ENCODE data around the gene FGFRL1.

The FGFRL1 gene

DNA sequence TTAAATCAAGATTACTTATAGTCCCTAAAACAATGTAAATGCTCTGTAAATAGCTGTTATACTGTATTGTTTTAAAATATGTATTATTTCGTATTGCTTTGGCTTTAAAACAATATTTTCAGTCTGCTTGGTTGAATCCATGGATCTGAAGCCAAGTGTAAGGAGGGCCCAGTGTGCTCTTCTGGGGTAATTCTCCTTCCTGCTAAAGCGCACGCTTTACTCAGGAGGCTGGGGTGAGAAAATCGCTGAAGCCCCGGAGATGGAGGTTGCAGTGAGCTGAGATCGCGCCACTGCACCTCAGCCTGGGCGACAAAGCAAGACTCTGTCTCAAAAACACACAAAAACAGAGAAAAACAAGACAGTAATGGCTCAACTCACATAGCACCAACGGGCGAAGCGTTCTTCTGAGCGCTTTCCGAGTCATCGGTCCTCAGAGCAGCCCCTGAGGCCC lies 25.0 kb upstream of the FGFRL1 start:
- Mint-ChIP-seq H3K4me3 (peak overlapping the region; percentile 91), H3K9me3 (no peaks in the 10 kb centered on the region), H3K27ac (peak overlapping the region; percentile 85), H3K4me1 (ENCODE audit: low read depth) (peaks cover 12% of the 10 kb centered on the region), H3K36me3 (ENCODE audit: low read depth) (no peaks in the 10 kb centered on the region), H3K27me3 (ENCODE audit: low read depth) (no peaks in the 10 kb centered on the region)

GRCh38 chr4:986879-987623 lies 24.4 kb upstream of the FGFRL1 start, which contains the start of gene IDUA:
IDUA (plus strand) TSS chr4:987044; CDS start chr4:987085, 41 bp downstream.
- no peaks in the 10 kb centered on the region for H3K36me3 Mint-ChIP-seq (ENCODE audit: low read depth)
- peak within 1 kb of the TSS; percentile 91 for H3K4me3 Mint-ChIP-seq
- peak within 1 kb of the TSS; percentile 85 for H3K27ac Mint-ChIP-seq
- no peaks in the 10 kb centered on the region for H3K27me3 Mint-ChIP-seq (ENCODE audit: low read depth)
- peaks cover 12% of the 10 kb centered on the region for H3K4me1 Mint-ChIP-seq (ENCODE audit: low read depth)
- H3K9me3 Mint-ChIP-seq: no peaks in the 10 kb centered on the region

DNA sequence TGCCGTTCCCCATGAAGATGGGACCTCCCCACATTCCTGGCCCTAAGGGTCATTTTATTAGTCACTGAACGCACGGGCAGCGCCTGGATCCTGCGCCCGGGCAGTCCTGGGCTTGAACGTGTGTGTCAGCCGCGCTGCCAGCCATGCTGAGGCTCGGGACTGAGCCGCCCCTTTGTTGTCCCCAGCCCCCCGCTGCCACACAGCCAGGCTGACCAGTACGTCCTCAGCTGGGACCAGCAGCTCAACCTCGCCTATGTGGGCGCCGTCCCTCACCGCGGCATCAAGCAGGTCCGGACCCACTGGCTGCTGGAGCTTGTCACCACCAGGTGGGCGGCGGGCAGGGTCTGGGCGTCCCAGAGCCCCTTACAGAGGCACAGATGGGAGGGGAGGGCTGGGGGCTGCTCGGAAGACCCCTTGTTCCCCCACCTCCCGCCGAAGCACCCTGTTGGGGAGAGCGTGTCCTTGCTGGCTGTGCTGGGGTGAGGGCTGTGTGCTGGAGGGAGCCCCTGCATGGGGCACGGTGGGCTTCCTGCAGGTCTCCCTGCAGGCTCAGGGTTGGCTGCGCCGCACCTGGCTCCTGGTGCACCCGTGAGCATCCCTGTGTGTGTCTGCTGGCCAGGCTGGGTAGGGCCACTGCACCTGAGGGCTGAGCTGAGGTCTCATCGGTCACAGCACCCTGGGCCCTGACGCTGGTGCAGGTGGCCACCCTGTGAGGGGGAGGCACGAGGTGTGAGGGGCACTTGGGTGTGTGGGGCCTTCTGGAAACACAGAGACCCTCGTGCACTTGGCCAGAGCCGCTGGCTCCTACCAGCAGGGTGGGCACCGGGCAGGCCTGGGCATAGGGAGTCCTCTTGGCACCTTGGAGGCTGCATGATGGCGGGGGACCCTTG lies 23.6 kb upstream of the FGFRL1 start:
- Mint-ChIP-seq H3K27me3 (ENCODE audit: low read depth) (no peaks in the 10 kb centered on the region), H3K27ac (no peak overlapping the region), H3K9me3 (no peaks in the 10 kb centered on the region), H3K36me3 (ENCODE audit: low read depth) (no peaks in the 10 kb centered on the region), H3K4me1 (ENCODE audit: low read depth) (peaks cover 12% of the 10 kb centered on the region), H3K4me3 (peak overlapping the region; percentile 84)

GRCh38 chr4:988726-989721 lies 22.4 kb upstream of the FGFRL1 start:
- Mint-ChIP-seq H3K36me3 (ENCODE audit: low read depth) (no peaks in the 10 kb centered on the region), H3K4me1 (ENCODE audit: low read depth) (peaks cover 12% of the 10 kb centered on the region), H3K4me3 (peak overlapping the region; percentile 14), H3K27me3 (ENCODE audit: low read depth) (no peaks in the 10 kb centered on the region), H3K27ac (no peak overlapping the region), H3K9me3 (no peaks in the 10 kb centered on the region)

DNA sequence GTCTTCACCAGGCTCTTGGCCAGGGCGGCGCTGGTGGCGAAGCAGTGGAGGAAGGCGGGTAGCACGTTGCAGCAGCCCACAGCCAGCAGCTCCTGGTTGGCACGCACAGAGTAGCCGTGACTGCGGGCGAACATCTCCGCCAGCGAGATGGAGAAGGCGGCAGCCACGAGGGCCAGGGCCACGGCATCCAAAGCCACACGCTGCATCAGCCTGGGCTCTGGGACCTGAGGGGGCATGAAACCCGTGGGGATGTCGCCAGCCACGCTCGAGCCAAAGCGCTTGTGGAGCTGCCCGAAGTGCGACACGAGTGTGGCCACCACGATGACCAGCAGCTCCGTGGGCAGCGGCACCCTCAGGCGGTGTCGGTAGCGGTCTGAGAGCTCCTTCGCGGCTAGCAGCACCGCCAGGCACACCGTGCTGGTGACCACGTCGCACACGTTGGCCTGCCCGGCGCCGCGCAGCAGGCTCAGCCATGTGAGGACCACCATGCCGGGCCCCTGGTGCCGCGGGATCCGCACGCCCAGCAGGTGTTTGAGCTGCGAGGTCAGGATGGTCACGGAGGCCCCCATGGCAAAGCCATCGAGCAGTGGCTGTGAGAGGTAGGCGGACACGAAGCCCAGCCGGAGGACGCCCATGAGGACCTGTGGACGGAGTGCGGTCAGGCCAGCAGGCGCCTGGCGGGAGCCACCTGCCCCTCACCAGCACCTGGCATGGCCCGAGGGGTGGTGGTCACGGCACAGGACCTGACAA lies 21.5 kb upstream of the FGFRL1 start:
- no peak overlapping the region for H3K4me3 Mint-ChIP-seq
- H3K4me1 Mint-ChIP-seq (ENCODE audit: low read depth): peaks cover 7% of the 10 kb centered on the region
- H3K27me3 Mint-ChIP-seq (ENCODE audit: low read depth): no peaks in the 10 kb centered on the region
- no peaks in the 10 kb centered on the region for H3K9me3 Mint-ChIP-seq
- no peak overlapping the region for H3K27ac Mint-ChIP-seq
- no peaks in the 10 kb centered on the region for H3K36me3 Mint-ChIP-seq (ENCODE audit: low read depth)

DNA sequence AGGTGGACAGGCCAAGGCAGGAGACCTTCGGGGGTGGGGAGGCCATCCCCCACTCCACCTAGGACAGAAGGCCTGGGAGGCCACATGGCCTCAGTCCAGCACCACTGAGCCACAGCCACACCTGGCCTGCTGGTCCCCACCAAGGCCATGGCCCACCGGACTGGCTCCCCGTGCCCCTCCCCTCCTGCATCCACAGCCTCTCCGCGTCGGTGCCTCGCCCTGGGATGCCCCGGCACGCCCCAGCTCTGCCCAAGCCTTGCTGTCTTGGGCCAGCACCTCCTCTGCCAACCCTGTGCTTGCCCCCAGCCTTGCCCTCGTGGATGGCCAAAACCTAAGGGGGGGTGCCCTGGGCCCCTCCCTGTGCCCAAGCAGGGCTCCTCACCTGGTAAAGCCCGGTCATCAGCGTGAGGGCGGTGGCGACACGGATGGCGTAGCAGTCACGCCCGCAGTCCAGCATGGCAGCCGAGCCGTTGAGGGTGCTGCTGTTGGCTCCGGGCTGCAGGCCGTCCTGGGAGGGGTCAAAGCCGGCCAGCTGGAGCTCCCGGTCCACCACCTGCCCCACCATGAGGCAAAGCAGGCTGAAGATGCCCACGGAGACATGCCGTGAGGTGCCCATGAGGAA lies 20.6 kb upstream of the FGFRL1 start:
- Mint-ChIP-seq H3K27ac (no peak overlapping the region), H3K4me3 (no peak overlapping the region), H3K4me1 (ENCODE audit: low read depth) (peaks cover 2% of the 10 kb centered on the region), H3K36me3 (ENCODE audit: low read depth) (no peaks in the 10 kb centered on the region), H3K9me3 (no peaks in the 10 kb centered on the region), H3K27me3 (ENCODE audit: low read depth) (peaks cover 4% of the 10 kb centered on the region)

- Mint-ChIP-seq H3K27me3 (ENCODE audit: low read depth) (peaks cover 9% of the 10 kb centered on the region), H3K9me3 (no peaks in the 10 kb centered on the region), H3K36me3 (ENCODE audit: low read depth) (no peaks in the 10 kb centered on the region), H3K27ac (no peak overlapping the region), H3K4me3 (no peak overlapping the region), H3K4me1 (ENCODE audit: low read depth) (no peaks in the 10 kb centered on the region)
Measured at GRCh38 chr4:991451-992296, 19.8 kb upstream of the FGFRL1 start.

- no peaks in the 10 kb centered on the region for H3K36me3 Mint-ChIP-seq (ENCODE audit: low read depth)
Measured at GRCh38 chr4:992297-993110, 18.9 kb upstream of the FGFRL1 start.

DNA sequence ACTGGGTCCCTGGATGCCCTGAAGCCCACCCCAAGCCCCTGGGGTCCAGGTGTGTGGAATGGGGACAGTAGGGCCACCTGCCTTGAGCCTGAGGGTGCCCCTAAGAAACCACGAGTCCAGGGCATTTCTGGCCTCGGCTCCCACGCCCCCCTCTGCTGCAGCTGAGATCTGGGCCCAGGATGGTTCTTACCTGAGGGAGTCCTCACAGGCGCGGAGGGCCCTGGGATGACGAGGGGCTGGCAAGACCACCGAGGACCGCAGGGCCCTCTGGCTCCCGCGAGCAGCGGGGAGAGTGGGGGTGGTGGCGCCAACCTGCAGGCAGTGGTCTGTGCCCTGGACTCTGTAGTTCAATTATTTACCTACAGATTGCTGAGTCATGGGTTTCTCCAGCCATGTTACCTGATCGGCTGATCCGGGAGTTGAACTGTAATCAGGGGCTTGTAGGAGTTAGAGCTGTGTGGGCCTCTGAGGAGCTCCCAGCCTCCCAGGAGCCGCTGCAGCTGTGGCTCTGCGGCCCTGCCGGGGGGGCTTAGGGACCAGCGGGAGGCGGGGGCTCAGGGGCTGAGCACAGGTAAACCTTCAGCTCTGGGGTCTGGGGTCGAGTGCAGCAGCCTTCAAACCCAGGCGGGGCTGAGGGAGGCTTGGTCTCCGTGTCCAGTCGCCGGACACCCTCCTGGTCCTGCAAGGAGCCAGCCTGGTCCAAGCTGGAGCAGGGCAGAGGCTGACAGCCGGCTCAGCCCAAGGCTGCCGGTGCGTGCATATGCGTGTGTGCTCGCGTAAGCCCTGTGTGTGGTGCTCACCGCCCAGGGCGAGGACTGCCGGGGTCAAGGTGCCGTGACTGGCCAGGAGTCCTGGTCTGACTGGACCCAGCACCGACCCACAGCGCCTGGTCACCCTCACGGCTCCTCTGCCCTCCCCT lies 18.1 kb upstream of the FGFRL1 start, which contains the start of gene SLC26A1:
Gene SLC26A1 (minus strand): TSS at position 294 of the 919 bp plus-strand sequence. CDS start 1,701 bp downstream, outside the sequence.
- no peaks in the 10 kb centered on the region for H3K4me1 Mint-ChIP-seq (ENCODE audit: low read depth)
- no peak within 1 kb of the TSS for H3K4me3 Mint-ChIP-seq
- peaks cover 20% of the 10 kb centered on the region for H3K27me3 Mint-ChIP-seq (ENCODE audit: low read depth)
- no peak within 1 kb of the TSS for H3K27ac Mint-ChIP-seq
- no peaks in the 10 kb centered on the region for H3K36me3 Mint-ChIP-seq (ENCODE audit: low read depth)
- H3K9me3 Mint-ChIP-seq: no peaks in the 10 kb centered on the region

More at GRCh38 chr4:992297-993110, 18.9 kb upstream of the FGFRL1 start:
- Mint-ChIP-seq H3K27me3 (ENCODE audit: low read depth) (peaks cover 13% of the 10 kb centered on the region), H3K27ac (no peak overlapping the region), H3K9me3 (no peaks in the 10 kb centered on the region), H3K4me3 (no peak overlapping the region), H3K4me1 (ENCODE audit: low read depth) (no peaks in the 10 kb centered on the region)

DNA sequence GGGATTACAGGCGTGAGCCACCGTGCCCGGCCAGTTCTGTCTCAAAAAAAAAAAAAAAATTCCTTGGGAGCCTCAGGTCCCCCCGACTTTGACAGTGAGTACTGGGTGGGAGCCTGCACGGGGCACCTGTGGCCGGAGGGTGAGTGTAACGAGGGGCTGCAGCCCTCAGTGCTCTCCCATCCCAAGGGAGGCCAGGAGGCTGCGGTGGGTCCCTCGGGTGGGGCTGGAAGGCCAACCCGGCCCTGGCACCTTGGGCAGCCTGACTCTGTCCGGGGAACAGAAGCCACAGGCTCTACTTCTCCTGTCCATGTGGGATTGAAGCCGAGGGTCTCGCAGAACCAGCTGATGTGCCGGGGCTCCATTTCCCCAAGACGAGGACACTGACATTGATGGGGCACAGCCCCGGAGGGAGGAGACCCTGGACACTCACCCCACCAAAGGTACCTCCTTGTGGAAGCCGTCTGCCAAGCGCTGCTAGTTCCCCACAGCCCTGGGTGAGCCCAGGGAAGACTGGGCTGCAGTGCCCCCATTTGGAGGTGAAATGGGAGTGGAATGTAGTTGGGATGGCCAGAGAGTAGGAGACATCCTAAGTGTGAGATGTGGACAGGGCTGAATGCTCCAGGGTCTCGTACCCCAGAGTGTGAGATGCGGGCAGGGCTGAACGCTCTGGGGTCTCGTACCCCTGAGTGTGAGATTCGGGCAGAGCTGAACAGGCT lies 16.0 kb upstream of the FGFRL1 start:
- Mint-ChIP-seq H3K27ac (no peak overlapping the region), H3K4me1 (ENCODE audit: low read depth) (no peaks in the 10 kb centered on the region), H3K36me3 (ENCODE audit: low read depth) (no peaks in the 10 kb centered on the region), H3K4me3 (no peak overlapping the region), H3K9me3 (no peaks in the 10 kb centered on the region), H3K27me3 (ENCODE audit: low read depth) (peaks cover 30% of the 10 kb centered on the region)

Data from T-helper 1 cell treated with Interleukin-12 subunit alpha and Interleukin-12 subunit beta and Interleukin-4 antibody, amounts not matched to agents 30 μg/mL and 1 μg/mL, for 36 hours (primary cell).